Measurements from ENCODE around the gene MTMR2.

The MTMR2 gene

GRCh38 chr11:95923728-95924413 is at the start of gene MTMR2:
MTMR2 (minus strand) TSS chr11:95924107; CDS start chr11:95923954, 153 bp downstream.
- in situ Hi-C loops (cut with MboI; ENCODE audit: low pct_unique_long_range_greater_than_20kb, low sequenced_read_pairs, unreplicated experiment): no loop called here
- peak; percentile 84 for DNase-seq (ENCODE audit: low spot score)
- no peak for TF ChIP-seq CTCF (IDR thresholded peaks at IDR 0.05; ENCODE audit: extremely low read depth, insufficient read depth, missing control alignments)

GRCh38 chr11:95972060-95972459 is 48.2 kb upstream of the MTMR2 start:
- TF ChIP-seq CTCF (IDR thresholded peaks at IDR 0.05; ENCODE audit: extremely low read depth, insufficient read depth, missing control alignments): no peak

GRCh38 chr11:95968585-95968984 is 44.7 kb upstream of the MTMR2 start:
- peak; percentile 21 for TF ChIP-seq CTCF (IDR thresholded peaks at IDR 0.05; ENCODE audit: extremely low read depth, insufficient read depth, missing control alignments)
- in situ Hi-C loops (cut with MboI; ENCODE audit: low pct_unique_long_range_greater_than_20kb, low sequenced_read_pairs, unreplicated experiment): no loop called here
- no peak for DNase-seq (ENCODE audit: low spot score)

More at GRCh38 chr11:95972060-95972459, 48.2 kb upstream of the MTMR2 start:
- in situ Hi-C loops (cut with MboI; ENCODE audit: low pct_unique_long_range_greater_than_20kb, low sequenced_read_pairs, unreplicated experiment): no loop called here
- DNase-seq (ENCODE audit: low spot score): no peak

- TF ChIP-seq CTCF (IDR thresholded peaks at IDR 0.05; ENCODE audit: extremely low read depth, insufficient read depth, missing control alignments): no peak
- in situ Hi-C loops (cut with MboI; ENCODE audit: low pct_unique_long_range_greater_than_20kb, low sequenced_read_pairs, unreplicated experiment): no loop called here
- DNase-seq (ENCODE audit: low spot score): no peak
These were observed 40.4 kb upstream of the MTMR2 start for GRCh38 chr11:95964281-95964680.

GRCh38 chr11:95961758-95962157 is 37.9 kb upstream of the MTMR2 start:
- DNase-seq (ENCODE audit: low spot score): no peak
- no peak for TF ChIP-seq CTCF (IDR thresholded peaks at IDR 0.05; ENCODE audit: extremely low read depth, insufficient read depth, missing control alignments)
- in situ Hi-C loops (cut with MboI; ENCODE audit: low pct_unique_long_range_greater_than_20kb, low sequenced_read_pairs, unreplicated experiment): no loop called here

GRCh38 chr11:95950905-95951304 is 27.0 kb upstream of the MTMR2 start:
- in situ Hi-C loops (cut with MboI; ENCODE audit: low pct_unique_long_range_greater_than_20kb, low sequenced_read_pairs, unreplicated experiment): no loop called here
- no peak for DNase-seq (ENCODE audit: low spot score)
- no peak for TF ChIP-seq CTCF (IDR thresholded peaks at IDR 0.05; ENCODE audit: extremely low read depth, insufficient read depth, missing control alignments)

Measured in GM13977 (cell line).